ENCODE data around the gene PKNOX1.

DNA sequence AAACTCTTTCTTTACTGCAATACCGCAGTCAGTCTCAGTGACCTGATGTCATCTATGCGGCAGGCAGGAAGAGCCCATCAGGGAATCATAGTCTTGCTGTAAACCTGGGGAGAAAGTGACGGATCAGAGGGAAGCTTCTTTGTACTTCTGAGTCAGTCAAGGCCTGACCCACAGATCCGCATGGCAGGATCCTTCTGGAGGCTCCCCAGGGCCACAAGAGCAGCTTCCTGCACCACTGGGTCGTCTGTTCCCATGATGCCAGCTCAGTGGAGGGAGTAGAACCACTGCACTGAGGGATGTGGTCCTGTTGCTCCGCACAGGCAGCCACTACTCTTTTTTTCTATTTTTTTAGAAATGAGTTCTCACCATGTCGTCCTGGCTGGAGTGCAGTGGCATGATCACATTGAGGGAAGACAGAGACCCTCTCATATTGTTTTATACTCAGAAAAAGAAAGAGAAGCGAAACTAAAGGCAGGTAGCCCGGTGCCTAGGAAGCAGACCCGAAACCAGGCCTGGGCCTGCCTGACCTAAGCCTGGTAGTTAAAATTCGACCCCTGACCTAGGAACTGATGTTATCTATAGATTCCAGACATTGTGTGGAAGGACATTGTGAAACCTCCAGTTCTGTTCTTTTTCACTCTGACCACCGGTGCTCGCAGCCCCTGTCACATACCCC is 42.7 kb upstream of the PKNOX1 start:
- TF ChIP-seq, protein P1, sequence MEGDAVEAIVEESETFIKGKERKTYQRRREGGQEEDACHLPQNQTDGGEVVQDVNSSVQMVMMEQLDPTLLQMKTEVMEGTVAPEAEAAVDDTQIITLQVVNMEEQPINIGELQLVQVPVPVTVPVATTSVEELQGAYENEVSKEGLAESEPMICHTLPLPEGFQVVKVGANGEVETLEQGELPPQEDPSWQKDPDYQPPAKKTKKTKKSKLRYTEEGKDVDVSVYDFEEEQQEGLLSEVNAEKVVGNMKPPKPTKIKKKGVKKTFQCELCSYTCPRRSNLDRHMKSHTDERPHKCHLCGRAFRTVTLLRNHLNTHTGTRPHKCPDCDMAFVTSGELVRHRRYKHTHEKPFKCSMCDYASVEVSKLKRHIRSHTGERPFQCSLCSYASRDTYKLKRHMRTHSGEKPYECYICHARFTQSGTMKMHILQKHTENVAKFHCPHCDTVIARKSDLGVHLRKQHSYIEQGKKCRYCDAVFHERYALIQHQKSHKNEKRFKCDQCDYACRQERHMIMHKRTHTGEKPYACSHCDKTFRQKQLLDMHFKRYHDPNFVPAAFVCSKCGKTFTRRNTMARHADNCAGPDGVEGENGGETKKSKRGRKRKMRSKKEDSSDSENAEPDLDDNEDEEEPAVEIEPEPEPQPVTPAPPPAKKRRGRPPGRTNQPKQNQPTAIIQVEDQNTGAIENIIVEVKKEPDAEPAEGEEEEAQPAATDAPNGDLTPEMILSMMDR (conservative IDR thresholded peaks at IDR 0.05; ENCODE audit: low read length) = no peak
- TF ChIP-seq EZH2phosphoT487 (IDR thresholded peaks at IDR 0.05; ENCODE audit: borderline replicate concordance) = no peak
